Measurements from ENCODE around the gene CPA5. TPM values are rescaled to one million over a fixed set of nuclear protein-coding genes. Genes with fewer than 3 reads are reported as not detected.

The CPA5 gene
- polyA plus RNA-seq, 3 donors = not detected

GRCh38 chr7:130365088-130365487 is 20.5 kb downstream of the CPA5 start:
- no peaks in the 10 kb centered on the region for H3K36me3 ChIP-seq (replicated peaks in 1 of 2; ENCODE audit: control insufficient read depth in 1 of 2, insufficient read depth in 2 of 2, low read length in 2 of 2)
- TF ChIP-seq CTCF (IDR thresholded peaks at IDR 0.05) = no peak
- no peaks in the 10 kb centered on the region for H3K27me3 ChIP-seq (ENCODE audit: control insufficient read depth in 2 of 2, insufficient read depth in 2 of 2, low read length in 2 of 2)
- Mint-ChIP-seq H3K36me3 (no peaks in the 10 kb centered on the region), H3K9me3 (peaks cover 2 to 15% (median 8%) of the 10 kb centered on the region in 7 donors), H3K4me3 (no peak overlapping the region), H3K27me3 (ENCODE audit: low read depth in 3 of 3) (peaks cover 2 to 4% (median 3%) of the 10 kb centered on the region in 3 donors), H3K27ac (no peak overlapping the region), H3K4me1 (peaks cover 12% of the 10 kb centered on the region)
- H3K9me3 ChIP-seq (replicated peaks in 1 of 2; ENCODE audit: control insufficient read depth in 1 of 2, insufficient read depth in 1 of 2, low read length in 2 of 2) = peaks cover 8 to 10% of the 10 kb centered on the region in 2 donors
- no peaks in the 10 kb centered on the region for H4K20me1 ChIP-seq (ENCODE audit: insufficient read depth, low read length)
- no CpG with 5 or more reads among the region's 2 CpGs for WGBS (ENCODE audit: insufficient coverage)
- DNase-seq = no peak
- H3K27ac ChIP-seq (ENCODE audit: low read depth in 1 of 2, low read length in 2 of 2) = no peak overlapping the region
- peaks cover 9 to 12% of the 10 kb centered on the region in 2 donors for H3K4me1 ChIP-seq (ENCODE audit: control insufficient read depth in 1 of 2, insufficient read depth in 2 of 2, low read length in 2 of 2)
- H3K9ac ChIP-seq (ENCODE audit: insufficient read depth, low read length, poor library complexity, severe bottlenecking) = no peak overlapping the region
- H2AFZ ChIP-seq (ENCODE audit: insufficient read depth, low read depth, low read length, poor library complexity, severe bottlenecking) = no peak overlapping the region
- no peak overlapping the region for H3K4me3 ChIP-seq (replicated peaks in 1 of 3; ENCODE audit: low read depth in 2 of 3, low read length in 3 of 3)
- no peaks in the 10 kb centered on the region for H3K79me2 ChIP-seq (ENCODE audit: insufficient read depth, low read length)
- H3K4me2 ChIP-seq (replicated peaks; ENCODE audit: extremely low read depth, low read length, poor library complexity, severe bottlenecking) = no peak overlapping the region
- intact Hi-C loops (cut with micrococcal nuclease) = no loop called here

DNA sequence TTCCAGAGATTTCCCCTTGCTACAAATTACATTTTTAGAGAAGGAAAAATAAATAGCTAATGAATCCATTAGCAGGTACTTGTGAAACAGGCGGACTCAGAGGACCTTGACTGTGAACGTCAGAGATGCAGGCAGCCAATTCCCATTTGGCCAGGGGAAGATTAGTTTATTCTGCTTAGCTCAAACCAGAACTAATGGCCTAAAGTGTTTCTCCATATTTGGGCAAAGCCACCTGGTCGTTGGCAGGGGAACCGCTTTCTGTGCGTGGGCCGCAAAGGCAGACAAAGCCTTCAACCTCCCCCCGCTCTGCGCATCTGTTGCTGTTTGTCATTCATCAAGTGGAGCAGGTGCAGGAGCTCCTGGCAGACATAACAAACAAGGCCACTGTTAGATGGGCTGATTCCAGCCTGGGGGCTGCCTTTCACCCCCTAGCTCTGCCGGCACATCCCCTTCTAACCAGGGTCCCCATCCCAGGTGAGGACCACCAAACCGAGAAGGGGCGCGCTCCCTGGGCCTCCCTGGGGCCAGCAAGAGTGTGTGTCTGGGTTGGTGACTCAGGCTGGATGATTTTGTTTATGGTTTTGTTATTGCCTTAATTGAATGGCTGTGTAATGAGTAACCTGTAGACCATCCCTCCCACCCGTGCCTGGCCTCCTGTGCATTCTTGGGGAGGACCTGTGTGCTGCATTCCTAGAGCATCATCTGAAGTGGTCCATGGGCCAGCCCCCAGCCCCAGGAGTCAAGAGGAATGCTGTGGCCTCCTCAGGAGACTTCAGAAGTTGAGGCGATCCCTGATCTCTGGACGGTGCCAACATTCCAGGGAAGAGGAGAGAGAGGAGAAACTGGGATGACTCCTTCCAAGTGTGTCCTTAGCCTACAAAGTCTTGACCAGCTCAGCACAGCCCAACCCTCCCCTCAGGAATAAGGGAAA is 21.2 kb downstream of the CPA5 start:
- Histone ChIP-seq H3K27me3 (ENCODE audit: control insufficient read depth in 2 of 2, insufficient read depth in 2 of 2, low read length in 2 of 2) (no peaks in the 10 kb centered on the region), H3K9me3 (replicated peaks in 1 of 2; ENCODE audit: control insufficient read depth in 1 of 2, insufficient read depth in 1 of 2, low read length in 2 of 2) (peaks cover under 1 to 4% of the 10 kb centered on the region in 2 donors), H3K4me1 (ENCODE audit: control insufficient read depth in 1 of 2, insufficient read depth in 2 of 2, low read length in 2 of 2) (peaks cover 9 to 12% of the 10 kb centered on the region in 2 donors), H2AFZ (ENCODE audit: insufficient read depth, low read depth, low read length, poor library complexity, severe bottlenecking) (no peak overlapping the region), H3K36me3 (replicated peaks in 1 of 2; ENCODE audit: control insufficient read depth in 1 of 2, insufficient read depth in 2 of 2, low read length in 2 of 2) (no peaks in the 10 kb centered on the region), H3K4me3 (replicated peaks in 1 of 3; ENCODE audit: low read depth in 2 of 3, low read length in 3 of 3) (no peak overlapping the region), H3K9ac (ENCODE audit: insufficient read depth, low read length, poor library complexity, severe bottlenecking) (no peak overlapping the region), H3K79me2 (ENCODE audit: insufficient read depth, low read length) (no peaks in the 10 kb centered on the region), H4K20me1 (ENCODE audit: insufficient read depth, low read length) (no peaks in the 10 kb centered on the region), H3K27ac (ENCODE audit: low read depth in 1 of 2, low read length in 2 of 2) (no peak overlapping the region), H3K4me2 (replicated peaks; ENCODE audit: extremely low read depth, low read length, poor library complexity, severe bottlenecking) (no peak overlapping the region)
- H3K9me3 Mint-ChIP-seq = peaks cover 0 to 8% (median 3%) of the 10 kb centered on the region in 7 donors
- no peak overlapping the region for H3K27ac Mint-ChIP-seq
- peaks cover 12% of the 10 kb centered on the region for H3K4me1 Mint-ChIP-seq
- no peak for TF ChIP-seq CTCF (IDR thresholded peaks at IDR 0.05)
- H3K27me3 Mint-ChIP-seq (ENCODE audit: low read depth in 3 of 3) = peaks cover 2 to 4% (median 3%) of the 10 kb centered on the region in 3 donors
- intact Hi-C loops (cut with micrococcal nuclease) = no loop called here
- DNase-seq = no peak
- no peaks in the 10 kb centered on the region for H3K36me3 Mint-ChIP-seq
- 97% methylated on average over 9 of the region's 15 CpGs for WGBS (ENCODE audit: insufficient coverage)
- no peak overlapping the region for H3K4me3 Mint-ChIP-seq
